ENCODE results near the gene GOLT1A. TPM values are rescaled to one million over a fixed set of nuclear protein-coding genes. Genes with fewer than 3 reads are reported as not detected.
A peak's percentile ranks its signal among the peaks of the same experiment; 100 is the strongest.

Gene GOLT1A
- total and polyA plus RNA-seq, 2 of the 8 experiments (the other 6 are each of a cell fraction or from before 2014, with no cell fraction given), result 7.5 to 8.5 TPM

DNA sequence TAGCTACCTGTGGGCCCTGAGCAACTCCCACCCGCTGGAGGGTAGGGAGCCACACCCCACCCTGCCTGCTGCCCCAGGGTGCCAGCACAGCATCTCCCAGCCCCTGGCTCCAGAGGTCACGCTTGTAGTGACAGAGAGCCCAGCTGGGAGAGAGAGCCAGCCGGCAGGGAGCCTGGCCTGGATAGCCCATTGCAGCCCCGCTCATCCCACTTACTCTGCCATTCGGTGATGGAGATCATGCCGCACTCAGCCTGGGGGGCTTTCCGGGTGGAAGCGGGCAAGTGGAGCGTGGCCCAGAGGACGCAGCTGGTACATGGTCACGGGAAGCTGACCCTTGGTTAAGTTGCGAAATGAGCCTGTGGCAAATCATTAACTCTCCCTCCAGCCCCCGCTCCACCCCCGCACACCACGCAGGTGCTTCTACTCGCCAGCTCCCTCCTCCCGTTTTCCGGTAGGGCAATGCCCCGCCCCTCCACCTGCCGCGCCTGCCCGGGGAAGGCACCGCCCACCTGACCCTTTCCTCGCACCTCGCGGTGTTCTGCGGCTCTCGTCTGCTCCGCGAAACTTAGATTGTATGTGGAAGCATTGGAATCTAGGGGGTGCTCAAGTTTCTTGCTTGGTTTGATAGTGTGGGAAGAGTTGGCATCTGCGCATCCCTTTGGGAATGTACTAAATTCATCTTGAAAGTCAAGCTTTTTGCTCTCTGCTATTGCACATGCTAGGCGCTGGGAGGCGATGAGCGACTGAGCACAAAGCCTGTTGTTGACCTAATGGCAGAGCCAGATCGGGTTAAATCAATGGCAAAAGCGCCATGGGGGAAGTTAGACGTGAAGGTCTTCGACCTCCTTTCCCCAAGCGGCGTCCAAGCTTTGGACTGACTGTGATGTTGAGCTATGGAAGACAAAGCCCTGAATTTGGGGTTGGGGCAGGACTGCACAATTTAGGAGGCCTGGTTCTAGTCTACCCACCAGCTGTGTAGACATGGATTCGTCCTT is at the start of gene GOLT1A (continued):
- TF ChIP-seq E2F6 (IDR thresholded peaks at IDR 0.05) (peak; percentile 94), YY1 (IDR thresholded peaks at IDR 0.05; ENCODE audit: low read depth, low read length) (peak; percentile 62; the same call in 1 of the 2 replicates), TAF7 (optimal IDR thresholded peaks at IDR 0.05; ENCODE audit: borderline replicate concordance, low read depth, low read length) (no peak), TCF12 (IDR thresholded peaks at IDR 0.05; ENCODE audit: low read depth, low read length) (0 out of 2 replicates have a peak, but pooled peaks have one; percentile 32), SUZ12 (IDR thresholded peaks at IDR 0.05; ENCODE audit: low read length) (no peak), POU5F1 (IDR thresholded peaks at IDR 0.05; ENCODE audit: low read depth, low read length) (no peak), SIRT6 (IDR thresholded peaks at IDR 0.05; ENCODE audit: low read length) (no peak), BCL11A (IDR thresholded peaks at IDR 0.05; ENCODE audit: low read depth in 2 of 2, low read length in 2 of 2) (no peak)
- TF ChIP-seq, protein P1, sequence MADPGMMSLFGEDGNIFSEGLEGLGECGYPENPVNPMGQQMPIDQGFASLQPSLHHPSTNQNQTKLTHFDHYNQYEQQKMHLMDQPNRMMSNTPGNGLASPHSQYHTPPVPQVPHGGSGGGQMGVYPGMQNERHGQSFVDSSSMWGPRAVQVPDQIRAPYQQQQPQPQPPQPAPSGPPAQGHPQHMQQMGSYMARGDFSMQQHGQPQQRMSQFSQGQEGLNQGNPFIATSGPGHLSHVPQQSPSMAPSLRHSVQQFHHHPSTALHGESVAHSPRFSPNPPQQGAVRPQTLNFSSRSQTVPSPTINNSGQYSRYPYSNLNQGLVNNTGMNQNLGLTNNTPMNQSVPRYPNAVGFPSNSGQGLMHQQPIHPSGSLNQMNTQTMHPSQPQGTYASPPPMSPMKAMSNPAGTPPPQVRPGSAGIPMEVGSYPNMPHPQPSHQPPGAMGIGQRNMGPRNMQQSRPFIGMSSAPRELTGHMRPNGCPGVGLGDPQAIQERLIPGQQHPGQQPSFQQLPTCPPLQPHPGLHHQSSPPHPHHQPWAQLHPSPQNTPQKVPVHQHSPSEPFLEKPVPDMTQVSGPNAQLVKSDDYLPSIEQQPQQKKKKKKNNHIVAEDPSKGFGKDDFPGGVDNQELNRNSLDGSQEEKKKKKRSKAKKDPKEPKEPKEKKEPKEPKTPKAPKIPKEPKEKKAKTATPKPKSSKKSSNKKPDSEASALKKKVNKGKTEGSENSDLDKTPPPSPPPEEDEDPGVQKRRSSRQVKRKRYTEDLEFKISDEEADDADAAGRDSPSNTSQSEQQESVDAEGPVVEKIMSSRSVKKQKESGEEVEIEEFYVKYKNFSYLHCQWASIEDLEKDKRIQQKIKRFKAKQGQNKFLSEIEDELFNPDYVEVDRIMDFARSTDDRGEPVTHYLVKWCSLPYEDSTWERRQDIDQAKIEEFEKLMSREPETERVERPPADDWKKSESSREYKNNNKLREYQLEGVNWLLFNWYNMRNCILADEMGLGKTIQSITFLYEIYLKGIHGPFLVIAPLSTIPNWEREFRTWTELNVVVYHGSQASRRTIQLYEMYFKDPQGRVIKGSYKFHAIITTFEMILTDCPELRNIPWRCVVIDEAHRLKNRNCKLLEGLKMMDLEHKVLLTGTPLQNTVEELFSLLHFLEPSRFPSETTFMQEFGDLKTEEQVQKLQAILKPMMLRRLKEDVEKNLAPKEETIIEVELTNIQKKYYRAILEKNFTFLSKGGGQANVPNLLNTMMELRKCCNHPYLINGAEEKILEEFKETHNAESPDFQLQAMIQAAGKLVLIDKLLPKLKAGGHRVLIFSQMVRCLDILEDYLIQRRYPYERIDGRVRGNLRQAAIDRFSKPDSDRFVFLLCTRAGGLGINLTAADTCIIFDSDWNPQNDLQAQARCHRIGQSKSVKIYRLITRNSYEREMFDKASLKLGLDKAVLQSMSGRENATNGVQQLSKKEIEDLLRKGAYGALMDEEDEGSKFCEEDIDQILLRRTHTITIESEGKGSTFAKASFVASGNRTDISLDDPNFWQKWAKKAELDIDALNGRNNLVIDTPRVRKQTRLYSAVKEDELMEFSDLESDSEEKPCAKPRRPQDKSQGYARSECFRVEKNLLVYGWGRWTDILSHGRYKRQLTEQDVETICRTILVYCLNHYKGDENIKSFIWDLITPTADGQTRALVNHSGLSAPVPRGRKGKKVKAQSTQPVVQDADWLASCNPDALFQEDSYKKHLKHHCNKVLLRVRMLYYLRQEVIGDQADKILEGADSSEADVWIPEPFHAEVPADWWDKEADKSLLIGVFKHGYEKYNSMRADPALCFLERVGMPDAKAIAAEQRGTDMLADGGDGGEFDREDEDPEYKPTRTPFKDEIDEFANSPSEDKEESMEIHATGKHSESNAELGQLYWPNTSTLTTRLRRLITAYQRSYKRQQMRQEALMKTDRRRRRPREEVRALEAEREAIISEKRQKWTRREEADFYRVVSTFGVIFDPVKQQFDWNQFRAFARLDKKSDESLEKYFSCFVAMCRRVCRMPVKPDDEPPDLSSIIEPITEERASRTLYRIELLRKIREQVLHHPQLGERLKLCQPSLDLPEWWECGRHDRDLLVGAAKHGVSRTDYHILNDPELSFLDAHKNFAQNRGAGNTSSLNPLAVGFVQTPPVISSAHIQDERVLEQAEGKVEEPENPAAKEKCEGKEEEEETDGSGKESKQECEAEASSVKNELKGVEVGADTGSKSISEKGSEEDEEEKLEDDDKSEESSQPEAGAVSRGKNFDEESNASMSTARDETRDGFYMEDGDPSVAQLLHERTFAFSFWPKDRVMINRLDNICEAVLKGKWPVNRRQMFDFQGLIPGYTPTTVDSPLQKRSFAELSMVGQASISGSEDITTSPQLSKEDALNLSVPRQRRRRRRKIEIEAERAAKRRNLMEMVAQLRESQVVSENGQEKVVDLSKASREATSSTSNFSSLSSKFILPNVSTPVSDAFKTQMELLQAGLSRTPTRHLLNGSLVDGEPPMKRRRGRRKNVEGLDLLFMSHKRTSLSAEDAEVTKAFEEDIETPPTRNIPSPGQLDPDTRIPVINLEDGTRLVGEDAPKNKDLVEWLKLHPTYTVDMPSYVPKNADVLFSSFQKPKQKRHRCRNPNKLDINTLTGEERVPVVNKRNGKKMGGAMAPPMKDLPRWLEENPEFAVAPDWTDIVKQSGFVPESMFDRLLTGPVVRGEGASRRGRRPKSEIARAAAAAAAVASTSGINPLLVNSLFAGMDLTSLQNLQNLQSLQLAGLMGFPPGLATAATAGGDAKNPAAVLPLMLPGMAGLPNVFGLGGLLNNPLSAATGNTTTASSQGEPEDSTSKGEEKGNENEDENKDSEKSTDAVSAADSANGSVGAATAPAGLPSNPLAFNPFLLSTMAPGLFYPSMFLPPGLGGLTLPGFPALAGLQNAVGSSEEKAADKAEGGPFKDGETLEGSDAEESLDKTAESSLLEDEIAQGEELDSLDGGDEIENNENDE (IDR thresholded peaks at IDR 0.05; ENCODE audit: insufficient replicate concordance, low read length), result no peak
